K562 (cell line): Measurements from ENCODE around the gene NKIRAS2. TPM values are rescaled to one million over a fixed set of nuclear protein-coding genes. Genes with fewer than 3 reads are reported as not detected.

Experiments
- ATAC-seq: fragments of 200-7000 bp; cut with Tn5 transposase; 3 replicates; pipeline ENCODE4 v1.9.1; 2020; ENCODE audit warnings: moderate library complexity
- BruUV-seq: library from RNA; stranded (reverse); fragments of 400-500 nt; replicated peaks from 2 replicates; lab custom pipeline; 2021; lab: Mats Ljungman, UMichigan
- CTCF ChIA-PET: fragments of 300-600 bp; formaldehyde crosslinking; extraction: SDS; loops from one replicate; lab custom pipeline; 2021; ENCODE audit warnings: low intra/inter-chr PET ratio; lab: Yijun Ruan, JAX
- POLR2A ChIA-PET: fragments of 300-600, 350-650 bp; sonication (Branson Sonifier 250); formaldehyde crosslinking; extraction: SDS; loops from one replicate; lab custom pipeline; 2021; ENCODE audit warnings: antibody characterized with exemption, inconsistent platforms; lab: Yijun Ruan, JAX
- DNase-seq, 4 experiments: peaks; one replicate each; pipeline versions ENCODE4 v3.0.0 to v3.0.0-alpha.2; 2011 to 2018; ENCODE audit warnings: low spot score in 3 of 4, mixed read lengths in 3 of 4; ENCODE audit errors: extremely low read depth in 1 of 4
- FAIRE-seq: peaks from 2 replicates; lab custom pipeline; 2011; peaks lifted over from hg19 to GRCh38; lab: Jason Lieb, UNC
- H2AFZ ChIP-seq: 2 replicates; pipeline ENCODE4 v1.6.0; 2011; ENCODE audit warnings: low read depth, low read length, control low read depth, inconsistent platforms
- H3K27ac ChIP-seq: fragments of 200-600 bp; 3 replicates; pipeline ENCODE4 v1.8.0; 2011; ENCODE audit warnings: low read depth, mild to moderate bottlenecking, control low read depth, inconsistent platforms, low read length, moderate library complexity, mixed read lengths; ENCODE audit errors: extremely low read depth
- H3K27me3 ChIP-seq, 2 experiments: fragments of 300-600 bp in 1 of 2; 2 replicates in 1 of 2; 3 replicates in 1 of 2; pipeline versions ENCODE4 v1.6.0 to v1.8.0; 2011; ENCODE audit warnings: inconsistent platforms in 2 of 2, low read length in 2 of 2, mild to moderate bottlenecking in 1 of 2, mixed read lengths in 1 of 2, moderate library complexity in 1 of 2; ENCODE audit not compliant: control insufficient read depth in 2 of 2, insufficient read depth in 2 of 2
- H3K36me3 ChIP-seq: fragments of 300-600 bp; 3 replicates; pipeline ENCODE4 v1.8.0; 2011; ENCODE audit warnings: mild to moderate bottlenecking, low read length, inconsistent platforms; ENCODE audit not compliant: control insufficient read depth, insufficient read depth
- H3K4me1 ChIP-seq, 2 experiments: fragments of 200-600 bp in 1 of 2; replicated peaks in 1 of 2; 2 replicates in 1 of 2; 3 replicates in 1 of 2; pipeline versions ENCODE4 v1.5.1 to v1.8.0; 2011; ENCODE audit warnings: inconsistent platforms in 2 of 2, low read length in 2 of 2, mild to moderate bottlenecking in 1 of 2, mixed read lengths in 1 of 2, moderate library complexity in 1 of 2; ENCODE audit not compliant: control insufficient read depth in 2 of 2, insufficient read depth in 2 of 2
- H3K4me2 ChIP-seq: 2 replicates; pipeline ENCODE4 v1.6.1; 2011; ENCODE audit warnings: low read length, control low read depth, inconsistent platforms, mixed read lengths; ENCODE audit not compliant: insufficient read depth
- H3K4me3 ChIP-seq: fragments of 200-600 bp; sonication (generic), shearing (Covaris generic); 2 replicates; pipeline ENCODE4 v1.5.1; 2016; ENCODE audit warnings: control low read depth, inconsistent platforms
- H3K79me2 ChIP-seq: fragments of 200-600 bp; 3 replicates; pipeline ENCODE4 v1.8.0; 2011; ENCODE audit warnings: low read length, inconsistent platforms; ENCODE audit not compliant: control insufficient read depth, insufficient read depth
- H3K9ac ChIP-seq, 2 experiments: 2 replicates each; pipeline versions ENCODE4 v1.6.0 to v1.6.1; 2011; ENCODE audit warnings: low read depth in 2 of 2, low read length in 2 of 2, control low read depth in 1 of 2, inconsistent platforms in 1 of 2, mild to moderate bottlenecking in 1 of 2, mixed read lengths in 1 of 2; ENCODE audit not compliant: insufficient read depth in 1 of 2
- H3K9me1 ChIP-seq: one replicate; pipeline ENCODE4 v1.6.0; 2011; ENCODE audit warnings: inconsistent platforms, mild to moderate bottlenecking, low read length, moderate library complexity; ENCODE audit not compliant: control insufficient read depth, insufficient read depth
- H3K9me3 ChIP-seq: replicated peaks from 2 replicates; pipeline ENCODE4 v1.5.1; 2011; ENCODE audit warnings: low read depth, low read length, inconsistent platforms; ENCODE audit not compliant: control insufficient read depth, insufficient read depth
- H4K20me1 ChIP-seq: replicated peaks from 2 replicates; pipeline ENCODE4 v1.6.1; 2011; ENCODE audit warnings: low read length, inconsistent platforms, mixed read lengths; ENCODE audit not compliant: control insufficient read depth, insufficient read depth
- EGR1 ChIP-seq: fragments of 450-650 bp; conservative IDR thresholded peaks from 2 replicates; pipeline ENCODE4 v1.6.1; 2017; ENCODE audit warnings: mild to moderate bottlenecking
- SPI1 ChIP-seq: IDR thresholded peaks from 2 replicates; pipeline ENCODE4 v1.6.1; 2011; ENCODE audit warnings: low read depth, low read length, control low read depth, borderline replicate concordance
- TRIM28 ChIP-seq: fragments of 450-650 bp; IDR thresholded peaks from 2 replicates; pipeline ENCODE4 v1.6.1; 2017
- ZBTB7A ChIP-seq: IDR thresholded peaks from 2 replicates; pipeline ENCODE4 v1.6.1; 2011; ENCODE audit warnings: low read depth, mild to moderate bottlenecking, low read length, moderate library complexity, borderline replicate concordance; ENCODE audit not compliant: control insufficient read depth
- ZNF778 ChIP-seq: fragments of 450-650 bp; formaldehyde crosslinking; IDR thresholded peaks from 2 replicates; pipeline ENCODE4 v1.4.0; 2020; ENCODE audit warnings: mild to moderate bottlenecking, moderate library complexity
- WGBS: fragments of 100-300 bp; shearing (Covaris generic); methylation state at CpG from one replicate; pipeline ENCODE4 v1.1.6; 2016; ENCODE audit warnings: low coverage, mixed read lengths; ENCODE audit not compliant: insufficient coverage; ENCODE audit errors: missing lambda C conversion rate; 5-methylcytosine and 5-hydroxymethylcytosine counted together
- in situ Hi-C: fragments of 300-500 bp; cut with MboI; formaldehyde crosslinking; loops from 4 replicates; pipeline ENCODE4 v1.15.0; 2018; ENCODE audit warnings: inconsistent platforms, mixed read lengths
- intact Hi-C: fragments of 100-400 bp; cut with micrococcal nuclease; formaldehyde crosslinking; loops from 2 replicates; pipeline ENCODE4 v1.14.2; 2022
- polyA plus RNA-seq, 8 experiments: library from polyadenylated mRNA; depleted of rRNA in 4 of 8; stranded (reverse) in 5 of 8; unstranded in 3 of 8; fragments of >200 nt; fragmentation: Nextera tagmentation in 2 of 8; fragmentation: Illumina TruSeq in 1 of 8; extraction: Ambion mirVana in 2 of 8; extraction: Trizol in 1 of 8; gene quantifications; 2 replicates each; pipeline versions ENCODE4 v1.2.1 to v1.2.3, GENCODE V29; 2011 to 2014; ENCODE audit warnings: inconsistent platforms in 1 of 8, missing spikeins in 1 of 8
- total RNA-seq, 7 experiments: library from RNA; depleted of rRNA in 6 of 7; stranded (reverse); fragments of >200 nt in 6 of 7; fragmentation: Illumina TruSeq in 2 of 7; extraction: Trizol in 2 of 7; gene quantifications; 2 replicates each; pipeline versions ENCODE4 v1.2.1 to v1.2.3, GENCODE V29; 2011 to 2021; ENCODE audit warnings: low replicate concordance in 1 of 7
- TF ChIP-seq, protein P1 (sequence below), 2 experiments: IDR thresholded peaks; 2 replicates each; pipeline ENCODE4 v1.6.1; 2011; ENCODE audit warnings: borderline replicate concordance in 1 of 2, control low read depth in 1 of 2, low read depth in 1 of 2, low read length in 1 of 2, mild to moderate bottlenecking in 1 of 2, mixed read lengths in 1 of 2, moderate library complexity in 1 of 2; ENCODE audit not compliant: insufficient read depth in 1 of 2, insufficient read length in 1 of 2, poor library complexity in 1 of 2, severe bottlenecking in 1 of 2; ENCODE audit errors: extremely low read depth in 1 of 2
- TF ChIP-seq, protein P2 (sequence below): sonication (generic); formaldehyde crosslinking; IDR thresholded peaks from 2 replicates; pipeline ENCODE4 v1.8.1; 2023; ENCODE audit warnings: mild to moderate bottlenecking, missing genetic modification reagents
- TF ChIP-seq, protein P3 (sequence below): fragments of 450-650 bp; IDR thresholded peaks from 2 replicates; pipeline ENCODE4 v1.7.1; 2018; ENCODE audit warnings: mild to moderate bottlenecking, low read depth; ENCODE audit not compliant: partially characterized antibody
- TF ChIP-seq, protein P4 (sequence below), 3 experiments: IDR thresholded peaks in 2 of 3; conservative IDR thresholded peaks in 1 of 3; 2 replicates each; pipeline ENCODE4 v1.5.1; 2011 to 2012; ENCODE audit warnings: low read length in 3 of 3, mild to moderate bottlenecking in 3 of 3, control low read depth in 2 of 3, improper control_type of control experiment in 1 of 3, inconsistent platforms in 1 of 3, low read depth in 1 of 3, mixed read lengths in 1 of 3, moderate library complexity in 1 of 3; ENCODE audit not compliant: insufficient read depth in 2 of 3

The NKIRAS2 gene
- total and polyA plus RNA-seq, 9 of the 15 experiments (the other 6 are each of a cell fraction or from before 2014, with no cell fraction given) = 10.1 to 65.5 (median 29.8) TPM

DNA sequence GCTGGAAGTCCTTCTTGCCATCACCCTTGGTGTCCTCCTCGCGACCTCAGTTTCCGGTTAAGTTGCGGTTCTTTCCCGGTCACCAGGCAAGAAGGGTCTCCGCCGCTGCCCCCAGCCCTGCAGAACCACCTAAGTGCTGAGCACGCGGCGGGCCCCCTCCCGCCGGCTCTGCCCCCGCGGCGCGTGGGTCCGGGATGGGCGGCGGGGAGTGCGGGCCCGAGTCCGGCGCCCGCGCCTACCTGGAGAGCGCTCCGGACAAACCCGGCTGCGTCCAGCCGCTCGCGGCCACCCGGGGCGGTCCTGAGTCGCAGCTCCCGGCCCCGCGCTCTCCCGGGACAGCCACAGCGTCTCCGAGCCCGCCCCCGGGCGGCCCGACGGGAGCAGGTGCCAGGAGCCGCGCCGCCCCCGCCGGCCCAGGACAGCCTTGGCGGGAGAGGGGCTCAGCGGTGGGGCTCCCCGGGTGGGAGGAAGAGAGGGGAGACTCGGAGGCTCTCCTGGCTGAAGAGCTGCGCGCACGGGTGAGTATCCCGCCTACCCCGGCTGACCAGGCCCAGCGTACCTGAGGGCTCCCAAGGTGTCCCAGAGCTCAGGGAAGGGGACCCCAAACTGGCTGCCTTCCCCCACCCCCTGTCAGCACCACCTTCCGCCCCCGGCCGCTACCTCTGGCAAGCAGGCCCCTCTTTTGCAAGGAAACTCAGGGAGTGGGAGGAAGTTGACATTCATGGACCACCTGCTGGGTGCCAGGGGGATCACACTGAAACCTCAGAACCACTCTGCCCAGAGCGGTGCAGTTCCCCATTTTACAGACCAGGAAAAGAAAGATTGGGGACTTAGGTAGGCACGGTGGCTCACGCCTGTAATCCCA lies 52.7 kb downstream of the NKIRAS2 start:
- Histone ChIP-seq H3K36me3 (no peaks in the 10 kb centered on the region), H2AFZ (peak overlapping the region; percentile 77; the same call in 1 of the 2 replicates), H3K27ac (no peak overlapping the region), H3K9ac (peak overlapping the region in 1 of 2 experiments; percentile 83; a peak in 2 of 4 replicates), H3K9me3 (no peaks in the 10 kb centered on the region), H3K4me2 (peak overlapping the region; percentile 46), H3K4me3 (peak overlapping the region; percentile 34), H3K79me2 (no peaks in the 10 kb centered on the region), H4K20me1 (0 out of 2 replicates have a peak, but pooled peaks cover 4% of the 10 kb centered on the region), H3K4me1 (peaks cover 2 to 14% of the 10 kb centered on the region in 2 experiments; a peak in 4 of 5 replicates), H3K9me1 (no peaks in the 10 kb centered on the region), H3K27me3 (peaks cover 8 to 33% of the 10 kb centered on the region in 2 experiments; a peak in 4 of 5 replicates)
- FAIRE-seq (no peak), DNase-seq (peak; percentile 41 to 77 (median 62)), ATAC-seq (peak; percentile 87)
- BruUV-seq = no TSS peak
- WGBS = 9% methylated on average over 46 of the region's 67 CpGs
- in situ Hi-C loops (no loop called here), intact Hi-C loops (no loop called here)
- ChIA-PET CTCF (no interaction called here), POLR2A (interaction anchor here (0.6 to 1.3 kb wide), 3 partner anchors 15 to 58 kb away, joined by 3 to 4 read pairs (median 3); no protein-coding TSS in a partner anchor)
- TF ChIP-seq EGR1 = 0 out of 2 replicates have a peak, but pooled peaks have one; percentile 22
- TF ChIP-seq, protein P1, sequence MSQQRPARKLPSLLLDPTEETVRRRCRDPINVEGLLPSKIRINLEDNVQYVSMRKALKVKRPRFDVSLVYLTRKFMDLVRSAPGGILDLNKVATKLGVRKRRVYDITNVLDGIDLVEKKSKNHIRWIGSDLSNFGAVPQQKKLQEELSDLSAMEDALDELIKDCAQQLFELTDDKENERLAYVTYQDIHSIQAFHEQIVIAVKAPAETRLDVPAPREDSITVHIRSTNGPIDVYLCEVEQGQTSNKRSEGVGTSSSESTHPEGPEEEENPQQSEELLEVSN (IDR thresholded peaks at IDR 0.05; ENCODE audit: borderline replicate concordance in 1 of 2, extremely low read depth in 1 of 2, insufficient read depth in 1 of 2, insufficient read length in 1 of 2, low read depth in 1 of 2, low read length in 1 of 2, poor library complexity in 1 of 2, severe bottlenecking in 1 of 2) = peak in 1 of 2 experiments; percentile 24
- TF ChIP-seq TRIM28 = no peak
- peak; percentile 42; the same call in 1 of the 2 replicates for TF ChIP-seq ZBTB7A
- TF ChIP-seq, protein P2, sequence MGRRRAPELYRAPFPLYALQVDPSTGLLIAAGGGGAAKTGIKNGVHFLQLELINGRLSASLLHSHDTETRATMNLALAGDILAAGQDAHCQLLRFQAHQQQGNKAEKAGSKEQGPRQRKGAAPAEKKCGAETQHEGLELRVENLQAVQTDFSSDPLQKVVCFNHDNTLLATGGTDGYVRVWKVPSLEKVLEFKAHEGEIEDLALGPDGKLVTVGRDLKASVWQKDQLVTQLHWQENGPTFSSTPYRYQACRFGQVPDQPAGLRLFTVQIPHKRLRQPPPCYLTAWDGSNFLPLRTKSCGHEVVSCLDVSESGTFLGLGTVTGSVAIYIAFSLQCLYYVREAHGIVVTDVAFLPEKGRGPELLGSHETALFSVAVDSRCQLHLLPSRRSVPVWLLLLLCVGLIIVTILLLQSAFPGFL (CRISPR knock-in tag) = no peak
- TF ChIP-seq ZNF778 (CRISPR knock-in tag) = no peak
- TF ChIP-seq, protein P3, sequence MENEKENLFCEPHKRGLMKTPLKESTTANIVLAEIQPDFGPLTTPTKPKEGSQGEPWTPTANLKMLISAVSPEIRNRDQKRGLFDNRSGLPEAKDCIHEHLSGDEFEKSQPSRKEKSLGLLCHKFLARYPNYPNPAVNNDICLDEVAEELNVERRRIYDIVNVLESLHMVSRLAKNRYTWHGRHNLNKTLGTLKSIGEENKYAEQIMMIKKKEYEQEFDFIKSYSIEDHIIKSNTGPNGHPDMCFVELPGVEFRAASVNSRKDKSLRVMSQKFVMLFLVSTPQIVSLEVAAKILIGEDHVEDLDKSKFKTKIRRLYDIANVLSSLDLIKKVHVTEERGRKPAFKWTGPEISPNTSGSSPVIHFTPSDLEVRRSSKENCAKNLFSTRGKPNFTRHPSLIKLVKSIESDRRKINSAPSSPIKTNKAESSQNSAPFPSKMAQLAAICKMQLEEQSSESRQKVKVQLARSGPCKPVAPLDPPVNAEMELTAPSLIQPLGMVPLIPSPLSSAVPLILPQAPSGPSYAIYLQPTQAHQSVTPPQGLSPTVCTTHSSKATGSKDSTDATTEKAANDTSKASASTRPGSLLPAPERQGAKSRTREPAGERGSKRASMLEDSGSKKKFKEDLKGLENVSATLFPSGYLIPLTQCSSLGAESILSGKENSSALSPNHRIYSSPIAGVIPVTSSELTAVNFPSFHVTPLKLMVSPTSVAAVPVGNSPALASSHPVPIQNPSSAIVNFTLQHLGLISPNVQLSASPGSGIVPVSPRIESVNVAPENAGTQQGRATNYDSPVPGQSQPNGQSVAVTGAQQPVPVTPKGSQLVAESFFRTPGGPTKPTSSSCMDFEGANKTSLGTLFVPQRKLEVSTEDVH = no peak
- TF ChIP-seq SPI1 = peak; percentile 49; the same call in 1 of the 2 replicates
- TF ChIP-seq, protein P4, sequence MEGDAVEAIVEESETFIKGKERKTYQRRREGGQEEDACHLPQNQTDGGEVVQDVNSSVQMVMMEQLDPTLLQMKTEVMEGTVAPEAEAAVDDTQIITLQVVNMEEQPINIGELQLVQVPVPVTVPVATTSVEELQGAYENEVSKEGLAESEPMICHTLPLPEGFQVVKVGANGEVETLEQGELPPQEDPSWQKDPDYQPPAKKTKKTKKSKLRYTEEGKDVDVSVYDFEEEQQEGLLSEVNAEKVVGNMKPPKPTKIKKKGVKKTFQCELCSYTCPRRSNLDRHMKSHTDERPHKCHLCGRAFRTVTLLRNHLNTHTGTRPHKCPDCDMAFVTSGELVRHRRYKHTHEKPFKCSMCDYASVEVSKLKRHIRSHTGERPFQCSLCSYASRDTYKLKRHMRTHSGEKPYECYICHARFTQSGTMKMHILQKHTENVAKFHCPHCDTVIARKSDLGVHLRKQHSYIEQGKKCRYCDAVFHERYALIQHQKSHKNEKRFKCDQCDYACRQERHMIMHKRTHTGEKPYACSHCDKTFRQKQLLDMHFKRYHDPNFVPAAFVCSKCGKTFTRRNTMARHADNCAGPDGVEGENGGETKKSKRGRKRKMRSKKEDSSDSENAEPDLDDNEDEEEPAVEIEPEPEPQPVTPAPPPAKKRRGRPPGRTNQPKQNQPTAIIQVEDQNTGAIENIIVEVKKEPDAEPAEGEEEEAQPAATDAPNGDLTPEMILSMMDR (IDR thresholded peaks at IDR 0.05 in 2 of 3, conservative IDR thresholded peaks at IDR 0.05 in 1 of 3; ENCODE audit: insufficient read depth in 2 of 3, low read depth in 1 of 3, low read length in 3 of 3) = peak in 2 of 3 experiments; percentile 23 to 62; a peak in 2 of 6 replicates
